GM18858 (cell line): ENCODE measurements around the gene FAM163B.

Experiments
- ATAC-seq: cut with Tn5 transposase; IDR thresholded peaks from one replicate; pipeline ENCODE4 v1.9.1; 2021; ENCODE audit not compliant: unreplicated experiment

Gene FAM163B

GRCh38 chr9:133600739-133601138 lies 8.4 kb downstream of the FAM163B start:
- ATAC-seq = no peak

GRCh38 chr9:133599470-133600173 lies 9.6 kb downstream of the FAM163B start:
- ATAC-seq = no peak

GRCh38 chr9:133598978-133599377 lies 10.2 kb downstream of the FAM163B start:
- no peak for ATAC-seq

- no peak for ATAC-seq
Observed at GRCh38 chr9:133597316-133597957, 11.8 kb downstream of the FAM163B start.

GRCh38 chr9:133595910-133596309 lies 13.3 kb downstream of the FAM163B start:
- no peak for ATAC-seq

GRCh38 chr9:133594310-133594709 lies 14.9 kb downstream of the FAM163B start:
- no peak for ATAC-seq

DNA sequence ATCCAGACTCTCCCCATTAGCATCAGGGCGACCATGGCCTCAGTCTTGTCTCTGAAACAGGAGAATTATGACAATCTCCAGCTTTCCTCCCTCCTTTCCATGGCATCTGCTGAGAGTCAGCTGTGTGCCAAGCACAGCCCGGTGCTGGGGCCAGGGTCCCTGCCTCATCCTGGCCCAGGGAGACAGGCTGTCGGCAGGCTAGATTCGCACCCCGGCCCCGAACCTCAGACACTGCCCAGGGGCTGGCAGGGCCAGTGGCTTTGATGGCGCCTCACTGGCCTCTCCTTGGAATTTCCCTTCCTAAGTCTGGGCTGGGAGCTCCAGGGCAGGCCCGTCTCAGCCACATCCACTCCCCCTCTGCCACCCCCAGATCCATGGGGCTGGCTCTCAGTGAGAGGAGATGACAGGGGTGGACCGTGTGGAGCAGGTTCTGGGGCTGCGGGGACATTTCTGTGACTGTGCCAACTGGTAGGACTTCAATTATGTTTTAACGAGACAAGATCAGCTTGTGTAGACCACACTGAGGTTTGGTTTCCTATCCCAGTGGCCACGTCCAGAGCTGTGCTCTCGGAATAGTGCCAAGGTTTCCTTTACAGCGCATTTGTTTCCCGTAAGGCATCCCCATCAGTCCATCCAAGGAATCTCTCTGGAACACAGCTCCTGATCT lies 15.5 kb downstream of the FAM163B start:
- no peak for ATAC-seq

GRCh38 chr9:133592731-133593409 lies 16.3 kb downstream of the FAM163B start:
- ATAC-seq = no peak

GRCh38 chr9:133591985-133592384 lies 17.2 kb downstream of the FAM163B start:
- no peak for ATAC-seq

DNA sequence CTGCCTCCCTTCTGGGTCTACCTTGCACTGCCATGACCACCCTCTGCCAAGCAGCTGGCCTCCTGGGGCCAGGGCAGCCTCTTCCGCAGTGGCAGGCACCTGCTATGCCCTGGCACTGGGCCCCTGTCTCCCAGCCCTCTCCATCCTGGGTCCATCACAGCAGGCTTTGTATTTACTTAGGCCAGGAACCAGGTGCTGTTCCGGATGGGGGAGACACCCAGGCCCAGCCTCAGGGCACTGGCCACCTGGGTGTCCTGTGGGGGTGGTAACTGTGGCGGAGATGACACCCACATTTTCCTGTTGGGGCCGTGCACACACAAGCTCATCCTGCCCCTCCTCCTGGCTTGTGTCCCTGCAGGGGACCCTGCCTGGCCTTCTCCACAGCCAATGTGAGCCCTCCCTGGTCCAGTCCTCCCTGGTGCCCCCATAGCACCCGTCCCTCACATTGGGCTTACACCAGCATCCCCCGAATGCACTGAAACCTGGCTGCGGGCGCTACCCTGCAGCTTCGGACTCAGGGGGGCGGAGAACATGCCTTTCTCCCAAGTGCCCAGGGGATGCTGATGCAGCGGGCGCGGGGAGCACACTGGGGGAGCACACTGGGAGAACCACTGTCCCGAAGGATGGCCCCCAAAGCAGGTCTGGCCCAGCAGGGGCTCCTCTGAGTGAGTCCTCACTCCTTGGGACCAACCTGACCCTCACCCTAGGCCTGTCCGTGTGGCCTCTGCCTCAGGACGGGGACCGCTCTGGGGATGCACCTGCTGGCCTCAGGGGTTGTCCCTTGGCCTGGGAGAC lies 17.9 kb downstream of the FAM163B start:
- no peak for ATAC-seq

DNA sequence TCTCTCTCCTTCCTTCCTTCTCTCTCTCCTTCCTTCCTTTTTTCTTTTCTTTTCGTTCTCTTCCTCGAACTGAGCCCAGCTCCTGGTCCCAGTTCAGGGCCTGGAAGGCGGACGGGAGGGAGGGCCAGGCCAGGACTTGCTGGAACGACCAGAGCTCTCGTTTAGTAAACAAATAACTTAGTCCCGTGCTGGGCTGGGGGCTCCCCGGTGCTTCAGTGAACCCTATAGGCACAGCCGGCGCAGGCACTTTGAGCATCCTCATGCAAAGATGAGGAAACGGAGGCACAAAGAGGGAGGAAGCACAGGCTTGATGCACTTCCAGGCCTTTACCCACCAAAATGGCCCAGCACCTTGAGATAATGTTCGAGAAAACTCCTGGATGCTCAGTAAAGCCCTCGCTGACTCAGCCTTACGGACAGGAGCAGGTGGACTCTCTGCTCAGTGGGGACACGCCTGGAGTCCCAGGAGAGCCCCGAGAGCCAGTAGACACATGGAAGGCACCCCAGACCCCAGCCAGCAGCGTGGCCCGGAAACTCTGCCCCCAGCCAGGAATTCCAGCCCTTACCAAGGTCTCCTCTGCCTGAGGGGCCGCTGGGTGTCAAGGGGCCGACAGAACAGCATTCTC lies 18.8 kb downstream of the FAM163B start:
- ATAC-seq = no peak

DNA sequence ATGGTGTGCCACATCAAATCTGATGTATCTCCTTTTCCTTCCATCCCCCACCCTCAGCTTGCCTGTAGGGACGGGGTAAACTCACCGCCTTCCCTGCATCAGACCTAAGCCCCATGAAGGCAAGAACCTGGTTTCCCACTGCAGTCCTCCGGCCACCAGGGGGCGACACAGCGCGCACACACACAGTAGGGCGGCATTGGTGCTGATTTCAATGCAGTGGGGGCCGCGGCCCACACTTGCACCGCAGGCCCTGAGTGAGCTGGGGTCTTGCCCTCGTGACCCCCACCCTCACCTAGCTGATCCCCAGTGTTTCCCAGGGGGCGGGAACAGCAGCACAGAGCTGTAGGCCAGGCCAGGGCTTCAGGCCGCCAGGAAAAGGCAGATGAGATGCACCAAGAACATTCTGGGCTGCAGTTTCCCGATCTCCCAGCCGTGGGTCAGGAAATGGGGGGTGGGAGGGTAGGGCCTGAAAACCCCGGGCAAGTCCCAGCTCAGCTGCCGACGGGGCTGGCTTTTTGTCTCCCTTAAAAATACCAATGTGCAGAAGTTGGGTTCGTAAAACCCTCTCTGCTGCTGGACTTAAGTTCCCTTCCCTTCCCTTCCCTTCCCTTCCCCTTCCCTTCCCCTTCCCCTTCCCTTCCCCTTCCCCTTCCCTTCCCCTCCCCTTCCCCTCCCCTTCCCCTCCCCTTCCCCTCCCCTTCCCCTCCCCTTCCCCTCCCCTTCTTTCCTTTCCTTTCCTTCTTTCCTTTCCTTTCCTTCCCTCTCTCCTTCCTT lies 19.5 kb downstream of the FAM163B start:
- no peak for ATAC-seq

DNA sequence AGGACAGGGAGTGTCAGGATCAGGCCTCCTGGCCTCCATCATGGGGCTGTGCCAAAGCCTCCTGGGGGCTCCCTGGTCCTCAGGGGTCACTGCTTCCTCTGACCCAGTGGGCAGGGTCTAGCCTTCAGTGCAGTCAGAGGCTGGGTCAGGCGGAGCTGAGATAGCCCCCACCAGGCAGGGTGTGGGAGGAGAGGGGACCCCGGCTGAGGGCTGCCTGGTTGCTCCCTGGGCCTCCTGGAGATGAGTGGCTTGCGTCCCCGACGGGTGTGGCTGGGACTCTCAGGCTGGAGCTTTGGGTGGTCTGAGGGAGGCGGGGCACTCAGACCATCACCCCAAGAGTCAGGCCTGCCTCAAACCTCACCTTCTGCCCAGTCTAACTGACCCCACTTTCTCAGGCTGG lies 21.7 kb downstream of the FAM163B start:
- no peak for ATAC-seq

DNA sequence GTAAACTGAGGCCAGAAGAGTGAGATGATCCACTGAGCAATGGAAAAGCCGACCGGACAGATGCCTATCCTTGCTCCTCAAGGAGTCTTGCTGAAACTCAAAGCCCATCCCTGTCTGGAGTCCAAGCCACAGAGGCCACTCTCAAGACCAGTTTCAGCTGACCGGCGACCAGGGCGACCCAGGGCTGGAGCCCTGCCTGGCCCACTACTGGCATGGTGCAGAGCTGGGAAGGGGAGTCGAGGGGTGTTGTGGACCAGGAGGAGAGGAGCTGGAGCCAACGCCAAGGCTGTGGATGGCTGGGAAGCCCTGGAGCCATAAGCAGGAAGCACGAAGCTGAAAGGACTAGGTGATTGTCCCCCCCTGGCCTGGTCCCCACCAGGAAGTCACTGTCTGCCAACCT lies 22.1 kb downstream of the FAM163B start:
- no peak for ATAC-seq

DNA sequence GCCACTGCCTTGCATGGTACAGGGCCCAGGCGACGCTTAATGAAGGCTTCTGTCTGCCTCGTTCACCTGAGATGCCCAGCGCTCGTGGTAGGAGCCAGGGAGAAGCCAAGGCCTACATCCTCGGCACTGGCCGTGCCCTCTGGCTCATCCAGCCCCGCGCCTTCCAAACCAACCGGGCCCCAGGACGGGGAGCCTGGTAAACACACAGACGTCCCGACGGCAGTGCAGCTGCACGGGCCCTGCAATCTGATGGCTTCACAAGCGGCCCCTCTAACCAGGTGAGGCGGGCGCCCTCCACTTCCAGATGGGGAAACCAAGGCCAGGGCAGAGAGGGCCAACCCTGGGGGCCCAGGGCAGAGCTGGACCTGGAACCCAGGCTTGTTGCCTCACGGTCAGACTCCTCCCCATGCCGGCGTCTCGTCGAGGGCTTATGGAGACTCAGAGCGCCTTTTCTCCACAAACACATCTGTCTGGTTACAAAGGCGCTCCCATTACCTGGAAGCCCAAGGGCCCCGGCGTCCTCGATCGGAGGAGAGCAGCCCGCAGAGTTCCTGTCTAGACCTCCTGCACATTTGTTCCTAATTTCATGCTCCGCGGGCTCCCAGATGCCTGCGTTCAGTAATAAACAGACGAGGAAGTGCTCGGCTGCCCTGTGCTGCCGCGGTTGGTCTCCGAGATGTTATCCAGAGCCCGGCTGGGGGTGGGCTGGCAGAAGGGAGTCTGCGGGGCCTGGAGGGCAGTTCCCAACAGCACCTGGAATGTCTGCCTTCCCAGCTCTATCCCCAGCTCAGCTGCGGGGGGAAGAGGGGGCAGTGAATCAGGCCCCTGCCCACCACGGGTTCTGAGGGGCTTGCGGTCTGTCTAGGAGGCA lies 23.5 kb downstream of the FAM163B start:
- ATAC-seq = no peak

DNA sequence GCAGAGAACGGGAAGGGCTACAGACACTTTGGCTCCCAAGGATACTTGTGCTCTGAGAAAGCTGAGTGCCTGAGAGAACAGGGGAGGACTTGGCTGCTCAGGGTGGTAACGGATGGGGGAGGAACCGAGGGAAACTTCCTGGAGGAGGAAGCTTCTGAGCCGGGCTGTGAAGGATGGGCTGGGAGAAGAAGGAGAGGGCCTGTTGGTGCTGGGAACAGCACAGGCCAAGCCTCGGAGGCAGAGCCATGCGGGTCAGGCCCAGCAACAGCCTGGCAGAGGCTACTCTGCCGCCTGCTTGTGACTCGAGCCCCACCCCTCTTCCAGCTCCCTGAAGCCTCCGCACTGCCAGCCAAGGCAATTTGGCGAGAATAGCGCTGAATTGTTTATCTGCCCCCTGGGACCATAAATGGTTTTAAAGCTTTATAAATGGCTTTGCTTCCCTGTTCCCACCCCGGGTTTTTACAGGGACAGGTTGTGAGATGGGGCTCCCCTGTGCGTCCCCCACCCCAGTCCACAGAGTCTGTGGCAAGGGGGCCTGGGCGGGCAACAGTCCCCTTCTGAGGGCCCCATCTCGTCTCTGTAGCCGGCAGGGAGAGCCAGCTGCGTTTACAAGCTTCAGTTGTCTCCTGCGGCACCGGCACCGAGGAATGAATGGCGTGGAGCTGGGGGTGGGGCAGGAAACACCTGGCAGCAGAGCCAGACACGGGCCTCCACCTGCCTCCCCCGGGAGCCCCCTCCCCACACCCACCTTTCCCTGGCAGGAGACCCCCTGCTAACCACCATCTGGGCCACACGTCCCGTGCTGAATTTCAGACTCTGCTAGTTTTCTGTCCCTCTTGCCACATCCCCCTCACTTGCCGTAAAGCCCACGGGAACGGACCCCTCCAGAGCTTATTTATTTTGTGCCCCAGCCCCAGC lies 24.4 kb downstream of the FAM163B start:
- no peak for ATAC-seq

GRCh38 chr9:133584167-133584558 lies 25.0 kb downstream of the FAM163B start:
- ATAC-seq = no peak

GRCh38 chr9:133583586-133583985 lies 25.6 kb downstream of the FAM163B start:
- no peak for ATAC-seq
